HCT116 (cell line): ENCODE results near the gene MLLT11. TPM values are rescaled to one million over a fixed set of nuclear protein-coding genes. Genes with fewer than 3 reads are reported as not detected.

Source experiments
- ATAC-seq: fragments of 200-7000 bp; cut with Tn5 transposase; 2 replicates; pipeline ENCODE4 v1.9.1; 2020; ENCODE audit warnings: mild to moderate bottlenecking, moderate library complexity
- BruUV-seq: library from RNA; stranded (reverse); fragments of 400-500 nt; replicated peaks from 2 replicates; lab custom pipeline; 2021; lab: Mats Ljungman, UMichigan
- CTCF ChIA-PET: fragments of 300-600 bp; sonication (Branson Sonifier 250); formaldehyde crosslinking; loops from one replicate; lab custom pipeline; 2021; ENCODE audit warnings: antibody characterized with exemption; lab: Charles Lee
- POLR2A ChIA-PET: fragments of 300-600, 350-600 bp; sonication (Branson Sonifier 250); formaldehyde crosslinking; loops from one replicate; lab custom pipeline; 2021; ENCODE audit warnings: antibody characterized with exemption; lab: Charles Lee
- RAD21 ChIA-PET, 2 experiments: fragments of 300-600 bp; sonication (Branson Sonifier 250); formaldehyde crosslinking; loops; one replicate each; lab custom pipeline; 2023; ENCODE audit warnings: low total read pairs in 2 of 2; ENCODE audit not compliant: uncharacterized antibody in 2 of 2, unreplicated experiment in 2 of 2, low non-redundant PET in 1 of 2; lab: Charles Lee
- DNase-seq: peaks from one replicate; pipeline ENCODE4 v3.0.0-alpha.2; 2010; ENCODE audit warnings: low read depth, low spot score
- H2AFZ ChIP-seq: fragments of 200-600 bp; shearing (Covaris generic), sonication (generic); 2 replicates; pipeline ENCODE4 v1.6.1; 2017; ENCODE audit warnings: low read depth, mixed run types, mixed read lengths, antibody characterized with exemption, low read length; ENCODE audit not compliant: poor library complexity, severe bottlenecking
- H3K27ac ChIP-seq: 2 replicates; pipeline ENCODE4 v1.5.1; 2012; ENCODE audit warnings: low read depth, low read length
- H3K27me3 ChIP-seq: fragments of 200-600 bp; sonication (generic); 2 replicates; pipeline ENCODE4 v1.6.1; 2016; ENCODE audit warnings: mixed run types, low read length, mixed read lengths; ENCODE audit not compliant: insufficient read depth
- H3K36me3 ChIP-seq, 2 experiments: fragments of 200-500 bp in 1 of 2; fragments of 200-600 bp in 1 of 2; sonication (Bioruptor generic) in 1 of 2; sonication (generic) in 1 of 2; 2 replicates each; pipeline versions ENCODE4 v1.5.1 to v1.6.1; 2014 to 2016; ENCODE audit warnings: low read length in 2 of 2, inconsistent platforms in 1 of 2, mixed read lengths in 1 of 2, mixed run types in 1 of 2; ENCODE audit not compliant: insufficient read depth in 2 of 2, control insufficient read depth in 1 of 2
- H3K4me1 ChIP-seq, 2 experiments: fragments of 200-600 bp in 1 of 2; sonication (generic) in 1 of 2; 2 replicates each; pipeline versions ENCODE4 v1.5.1 to v1.6.1; 2012 to 2017; ENCODE audit warnings: low read length in 2 of 2, inconsistent platforms in 1 of 2, mild to moderate bottlenecking in 1 of 2, mixed read lengths in 1 of 2, mixed run types in 1 of 2, moderate library complexity in 1 of 2; ENCODE audit not compliant: insufficient read depth in 2 of 2, control insufficient read depth in 1 of 2
- H3K4me2 ChIP-seq: fragments of 200-600 bp; sonication (generic); 2 replicates; pipeline ENCODE4 v1.6.1; 2017; ENCODE audit warnings: mixed run types, low read length, mixed read lengths
- H3K4me3 ChIP-seq, 2 experiments: fragments of 200-600 bp in 1 of 2; sonication (generic) in 1 of 2; replicated peaks in 1 of 2; 2 replicates each; pipeline ENCODE4 v1.5.1; 2011 to 2016; ENCODE audit warnings: low read length in 2 of 2, control low read depth in 1 of 2, low read depth in 1 of 2, mild to moderate bottlenecking in 1 of 2, mixed read lengths in 1 of 2, mixed run types in 1 of 2
- H3K79me2 ChIP-seq: fragments of 200-600 bp; sonication (generic); 2 replicates; pipeline ENCODE4 v1.6.1; 2017; ENCODE audit warnings: mild to moderate bottlenecking, mixed run types, low read length, moderate library complexity, mixed read lengths; ENCODE audit not compliant: insufficient read depth
- H3K9ac ChIP-seq: fragments of 200-600 bp; sonication (generic); 2 replicates; pipeline ENCODE4 v1.6.1; 2016; ENCODE audit warnings: low read length, mixed read lengths
- H3K9me2 ChIP-seq: fragments of 200-600 bp; sonication (generic), shearing (Covaris generic); 2 replicates; pipeline ENCODE4 v1.6.1; 2017; ENCODE audit warnings: mixed run types, mild to moderate bottlenecking, moderate library complexity; ENCODE audit not compliant: insufficient read depth
- H3K9me3 ChIP-seq, 2 experiments: fragments of 200-500 bp in 1 of 2; fragments of 200-600 bp in 1 of 2; sonication (Bioruptor generic) in 1 of 2; sonication (generic) in 1 of 2; 2 replicates each; pipeline ENCODE4 v1.6.1; 2014 to 2017; ENCODE audit warnings: low read length in 2 of 2, mixed read lengths in 2 of 2, inconsistent platforms in 1 of 2, low read depth in 1 of 2, mild to moderate bottlenecking in 1 of 2, mixed run types in 1 of 2, moderate library complexity in 1 of 2; ENCODE audit not compliant: control insufficient read depth in 1 of 2, insufficient read depth in 1 of 2
- H4K20me1 ChIP-seq: fragments of 200-600 bp; sonication (generic), shearing (Covaris generic); 2 replicates; pipeline ENCODE4 v1.6.1; 2017; ENCODE audit warnings: mixed run types, mild to moderate bottlenecking, moderate library complexity; ENCODE audit not compliant: insufficient read depth
- EZH2 ChIP-seq: fragments of 200-600 bp; sonication (generic); IDR thresholded peaks from 2 replicates; pipeline ENCODE4 v1.6.1; 2017; ENCODE audit warnings: antibody characterized with exemption, mixed run types
- EZH2phosphoT487 ChIP-seq: fragments of 200-600 bp; IDR thresholded peaks from 2 replicates; pipeline ENCODE4 v1.6.1; 2018; ENCODE audit warnings: antibody characterized with exemption, borderline replicate concordance
- FOSL1 ChIP-seq: IDR thresholded peaks from 2 replicates; pipeline ENCODE4 v1.6.1; 2012; ENCODE audit warnings: low read depth
- POLR2AphosphoS5 ChIP-seq: IDR thresholded peaks from 2 replicates; pipeline ENCODE4 v1.6.1; 2011; ENCODE audit warnings: mild to moderate bottlenecking, low read depth, low read length, moderate library complexity
- RAD21 ChIP-seq: IDR thresholded peaks from 2 replicates; pipeline ENCODE4 v1.6.1; 2012; ENCODE audit warnings: low read depth, mild to moderate bottlenecking
- SIN3A ChIP-seq: IDR thresholded peaks from 2 replicates; pipeline ENCODE4 v1.6.1; 2012; ENCODE audit warnings: low read depth
- TCF7L2 ChIP-seq: IDR thresholded peaks from 2 replicates; pipeline ENCODE4 v1.7.0; 2011; ENCODE audit warnings: borderline replicate concordance, inconsistent platforms; ENCODE audit not compliant: insufficient read depth, insufficient read length; ENCODE audit errors: extremely low read depth
- ZFX ChIP-seq: fragments of 450-650 bp; IDR thresholded peaks from 2 replicates; pipeline ENCODE4 v1.6.1; 2017
- intact Hi-C: fragments of 100-400 bp; cut with micrococcal nuclease; formaldehyde crosslinking; loops from 2 replicates; pipeline ENCODE4 v1.10.0; 2022
- total RNA-seq: library from RNA; stranded (reverse); gene quantifications from one replicate; pipeline ENCODE4 v1.2.1, GENCODE V29; 2021; ENCODE audit not compliant: unreplicated experiment

The MLLT11 gene
- total RNA-seq, 1 experiment from 2014 or later = 0.17 TPM

GRCh38 chr1:151059109-151060006, 839 bp upstream of the MLLT11 start, which contains the start of gene CDC42SE1 (continued):
- TF ChIP-seq TCF7L2 = peak; percentile 58
- TF ChIP-seq RAD21 = peak; percentile 35; the same call in 1 of the 2 replicates
- no peak for TF ChIP-seq FOSL1
- TF ChIP-seq EZH2 = no peak
- TF ChIP-seq EZH2phosphoT487 = no peak
- peak; percentile 67; the same call in 1 of the 2 replicates for TF ChIP-seq SIN3A

GRCh38 chr1:151060657-151061421, 642 bp downstream of the MLLT11 start:
- ChIA-PET CTCF (interaction anchor here (2.1 kb wide), 1 partner anchor 39 kb away, joined by 9 read pairs; no protein-coding TSS in a partner anchor), POLR2A (interaction anchor here (0.5 kb wide), 1 partner anchor 331 kb away, joined by 3 read pairs; no protein-coding TSS in a partner anchor), RAD21 (no interaction called here)
- intact Hi-C loops = no loop called here
- peaks cover 18 to 38% of the 10 kb centered on the region in 2 experiments for H3K4me1 ChIP-seq
- no peak for ATAC-seq
- no peak overlapping the region for H3K4me3 ChIP-seq
- H4K20me1 ChIP-seq = no peaks in the 10 kb centered on the region; the same call in 1 of the 2 replicates
- peaks cover 36% of the 10 kb centered on the region for H3K79me2 ChIP-seq
- H3K27me3 ChIP-seq = no peaks in the 10 kb centered on the region
- no peak for DNase-seq
- H3K9me2 ChIP-seq = no peaks in the 10 kb centered on the region
- peaks cover 2 to 11% of the 10 kb centered on the region in 2 experiments; a peak in 3 of 4 replicates for H3K36me3 ChIP-seq
- no peak overlapping the region for H3K27ac ChIP-seq
- TF ChIP-seq ZFX (0 out of 2 replicates have a peak, but pooled peaks have one; percentile 20), POLR2AphosphoS5 (no peak)
- H3K9me3 ChIP-seq = no peaks in the 10 kb centered on the region
- peak overlapping the region; percentile 76; the same call in 1 of the 2 replicates for H3K4me2 ChIP-seq
- no peak overlapping the region for H2AFZ ChIP-seq
- H3K9ac ChIP-seq = no peak overlapping the region
- no TSS peak for BruUV-seq
